Suppressor macrophage (primary cell): ENCODE results near the gene ZNF536.

Experiments
- DNase-seq, 4 experiments: peaks; one replicate each; pipeline ENCODE4 v3.0.0-alpha.2; 2020 to 2022
- total RNA-seq, 17 experiments: gene quantifications; one replicate each; lab custom pipeline; 2026; ENCODE audit warnings: mixed read lengths in 6 of 17, inconsistent platforms in 3 of 17; lab: John Stamatoyannopoulos, UW

Gene ZNF536
- total RNA-seq, result 0 to 4.1 (median 0) reads per million in 17 experiments

DNA sequence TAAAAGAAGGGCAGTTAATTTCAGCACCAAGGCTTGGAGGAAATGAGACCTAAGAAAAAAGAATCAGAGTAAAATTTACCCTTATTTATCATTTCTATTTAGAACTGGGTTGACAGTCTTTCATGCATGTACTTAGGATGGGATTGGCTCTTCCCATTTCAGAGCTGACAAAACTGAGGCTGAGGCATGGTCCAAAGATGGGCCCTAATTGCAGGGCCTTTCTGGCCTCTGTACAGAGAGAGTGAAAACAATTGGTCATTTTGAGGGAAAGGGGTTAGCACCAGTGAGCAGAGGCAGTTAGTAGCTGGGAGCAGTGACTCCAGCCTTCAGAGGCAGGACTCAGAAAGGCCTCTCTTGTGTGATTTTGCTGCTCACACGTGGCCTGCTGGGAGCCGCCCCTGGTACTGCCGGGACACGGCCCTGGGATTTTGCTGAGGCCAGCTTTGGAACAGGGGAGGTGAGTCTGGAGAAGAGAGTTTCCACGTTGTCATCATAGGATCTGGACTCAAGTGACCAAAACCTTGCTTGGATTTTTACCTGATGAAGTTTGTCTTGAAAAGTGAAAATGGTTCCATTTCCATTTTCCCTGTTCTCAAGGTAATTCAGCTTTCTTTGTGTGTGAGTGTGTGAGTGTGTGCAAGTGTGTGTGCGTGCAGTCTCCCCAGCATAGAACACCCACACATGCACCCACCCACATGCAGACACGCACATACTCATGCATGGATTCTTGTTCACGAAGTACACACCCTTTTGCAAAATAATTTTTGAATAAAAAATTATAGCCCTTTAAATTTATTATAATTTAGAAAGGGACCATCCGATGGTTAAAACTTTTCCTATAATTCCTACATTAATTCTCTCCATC is at the start of gene ZNF536:
ZNF536 (plus strand) TSS at position 425 of the 865 bp plus-strand sequence. CDS start 71,179 bp downstream, outside the sequence.
- DNase-seq, result no peak

DNA sequence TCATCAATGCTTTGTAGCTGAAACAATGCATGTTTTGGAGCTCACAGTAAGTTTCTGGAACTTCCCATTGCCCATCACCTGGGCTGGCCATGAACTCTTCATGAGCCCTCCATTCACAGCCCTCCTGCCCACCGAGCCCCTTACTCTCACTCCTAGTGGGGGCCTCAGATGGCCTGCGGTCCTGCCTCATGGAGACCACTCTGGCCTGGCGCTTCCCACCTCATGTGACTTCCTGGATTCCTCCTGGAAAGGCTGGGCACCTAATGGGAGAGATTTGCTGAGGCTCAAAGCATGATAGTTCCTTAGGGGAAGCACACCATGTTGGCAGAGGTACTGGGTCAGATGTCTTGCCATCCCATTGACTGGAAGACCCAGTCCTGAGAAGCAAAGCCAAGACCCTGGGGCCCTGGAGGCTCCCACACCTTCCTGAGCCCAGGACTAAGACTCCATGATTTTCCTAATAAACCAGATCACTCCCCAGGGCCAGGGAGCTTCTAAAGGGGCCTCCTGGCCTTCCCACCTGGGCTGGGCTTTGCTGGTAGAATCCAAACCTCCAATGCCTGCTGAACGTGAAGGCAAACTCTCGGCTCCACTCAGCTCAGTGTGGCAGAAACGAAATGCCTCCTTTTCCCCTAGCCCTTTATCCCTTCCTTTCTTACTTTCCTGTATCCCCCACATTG is 49.4 kb upstream of the ZNF536 start:
- no peak for DNase-seq

DNA sequence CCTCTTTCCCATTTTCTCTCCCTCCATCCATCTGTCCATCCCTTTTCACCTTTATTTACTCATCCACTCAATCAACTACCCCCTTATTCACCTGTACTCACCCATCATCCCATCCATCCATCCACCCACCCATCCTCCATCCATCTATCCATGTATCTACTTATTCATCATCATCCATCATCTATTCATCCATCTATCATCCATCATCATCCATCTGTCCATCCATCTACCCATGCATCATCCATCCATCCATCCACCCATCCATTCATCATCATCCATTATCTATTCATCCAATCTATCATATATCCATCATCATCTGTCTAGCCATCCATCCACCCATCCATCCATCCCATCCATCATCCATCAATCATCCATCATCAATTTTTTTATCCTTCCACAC is 48.3 kb upstream of the ZNF536 start:
- no peak for DNase-seq

DNA sequence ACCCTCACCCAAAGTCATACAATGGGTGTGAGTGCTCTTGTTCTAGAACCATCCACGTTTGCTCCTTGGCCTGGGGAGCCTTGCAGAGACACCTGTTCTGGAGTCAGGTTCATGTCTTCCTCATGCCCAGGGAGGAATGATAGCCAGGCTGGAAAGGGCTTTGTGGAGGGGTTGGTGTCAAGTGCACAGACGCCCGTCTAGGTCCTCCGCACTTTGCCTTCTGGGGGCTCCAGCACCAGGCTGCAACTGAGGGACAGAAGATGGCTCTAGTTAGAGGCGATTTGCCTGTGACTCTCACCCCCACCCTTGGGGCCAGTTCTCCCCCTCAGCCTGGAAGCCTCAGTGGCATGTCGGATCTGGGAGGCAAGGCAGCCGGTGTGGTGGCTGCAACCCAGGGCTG is 47.2 kb upstream of the ZNF536 start:
- DNase-seq, result no peak

DNA sequence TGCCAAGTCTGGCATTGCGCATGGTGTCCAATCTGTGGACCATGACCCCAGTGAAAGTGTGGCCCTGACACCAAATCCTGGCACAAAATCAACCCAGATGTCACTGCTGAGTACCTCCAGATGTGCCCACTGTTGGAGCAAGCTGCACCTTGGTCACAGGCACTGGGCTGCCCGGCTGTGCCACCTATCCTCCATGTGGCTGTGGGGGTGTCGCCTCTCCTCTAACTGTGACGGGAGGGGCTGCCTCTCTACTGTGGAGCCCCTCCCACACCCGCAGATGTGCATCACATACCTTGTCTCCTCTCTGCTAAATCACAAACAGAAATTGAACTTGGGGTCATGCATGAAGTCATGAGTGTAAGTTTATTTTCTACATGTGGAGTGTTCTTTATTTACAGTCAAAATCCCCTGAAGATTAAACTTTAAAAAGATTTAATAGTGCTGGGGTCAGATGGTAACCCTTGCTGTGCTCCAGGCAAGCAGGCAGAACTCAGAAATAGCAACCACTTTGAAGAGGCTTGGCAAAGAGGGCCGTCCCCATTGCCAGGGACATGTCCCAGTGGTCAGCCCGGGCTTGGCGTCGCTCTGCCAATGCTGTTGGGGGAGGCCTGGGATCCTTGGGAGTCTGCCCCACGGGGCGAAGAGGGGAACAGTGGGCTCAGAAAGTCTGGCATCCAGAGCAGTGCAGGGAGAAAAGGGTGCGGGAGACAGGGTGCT is 46.4 kb upstream of the ZNF536 start:
- DNase-seq, result no peak

DNA sequence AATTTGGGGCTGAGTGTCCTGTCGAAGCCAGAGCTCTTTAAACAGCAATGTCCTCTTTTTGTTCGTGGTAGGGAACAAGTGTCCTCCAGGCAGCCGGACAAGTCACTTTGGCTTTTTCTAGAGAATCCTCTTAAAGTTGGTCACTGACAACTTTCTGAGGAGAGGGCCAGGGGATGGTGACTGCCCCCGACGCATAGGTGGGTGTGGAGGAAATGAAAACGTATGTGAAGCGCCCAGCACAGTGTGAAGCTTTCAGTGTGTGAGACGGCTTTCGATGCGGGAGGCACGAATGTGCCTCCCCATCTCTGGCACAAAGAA is 45.8 kb upstream of the ZNF536 start:
- no peak for DNase-seq

DNA sequence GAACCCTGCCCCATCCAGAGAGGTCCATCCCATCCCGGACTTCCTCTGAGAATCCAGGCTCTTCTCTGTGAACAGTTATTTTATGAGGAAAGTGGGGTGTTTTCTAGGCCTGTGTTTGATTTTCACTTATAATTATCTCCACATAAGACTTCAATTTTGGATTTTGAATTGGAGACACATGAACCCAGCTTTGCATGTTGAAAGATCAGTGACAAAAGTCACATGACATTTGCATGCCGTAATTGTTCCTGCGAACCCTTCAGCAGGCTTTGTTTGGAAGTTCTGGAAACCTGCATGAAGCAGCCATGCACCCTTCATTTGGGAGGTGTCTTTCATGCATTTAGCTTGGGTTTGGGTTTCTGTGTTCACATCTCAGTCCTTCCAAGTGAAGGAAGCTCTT is 44.9 kb upstream of the ZNF536 start:
- DNase-seq, result no peak

DNA sequence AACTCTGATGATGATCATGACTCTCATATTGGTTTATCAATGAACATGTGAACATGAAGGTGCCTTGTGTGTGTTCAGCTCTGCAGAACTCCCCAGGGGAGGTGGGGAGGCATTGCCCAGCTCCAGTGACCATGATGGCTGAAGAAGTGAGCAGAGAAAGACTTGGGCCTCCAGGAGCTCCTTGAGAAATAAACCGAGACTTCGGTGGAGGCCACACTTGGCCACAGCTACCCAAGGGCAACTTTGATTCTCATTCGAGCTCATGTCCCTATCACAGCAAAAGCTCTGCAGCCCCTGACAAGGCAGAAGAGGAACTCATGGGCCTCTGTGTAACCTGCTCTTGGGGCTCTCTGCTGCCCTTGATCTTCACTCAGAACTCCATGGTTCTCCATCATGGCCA is 44.1 kb upstream of the ZNF536 start:
- DNase-seq, result no peak

DNA sequence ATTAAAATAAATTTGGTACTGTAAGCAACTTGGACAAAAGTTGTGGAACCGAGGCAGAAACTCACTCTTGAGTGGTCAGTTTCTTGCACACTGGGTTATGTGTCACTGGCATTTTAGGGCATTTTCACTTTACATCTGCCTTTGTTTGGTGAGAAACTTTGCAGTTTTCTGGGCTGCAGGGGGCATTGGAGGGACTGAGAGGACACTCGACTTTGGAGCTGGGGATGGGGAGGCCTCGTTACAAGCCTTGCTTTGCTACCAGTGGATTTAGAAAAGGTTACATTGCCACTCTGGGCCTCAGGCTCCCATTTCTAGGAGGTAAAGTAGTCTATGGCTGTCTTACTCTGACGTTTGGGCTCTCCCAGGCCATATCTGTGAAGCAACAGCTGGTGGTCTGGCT is 41.9 kb upstream of the ZNF536 start:
- DNase-seq, result no peak

DNA sequence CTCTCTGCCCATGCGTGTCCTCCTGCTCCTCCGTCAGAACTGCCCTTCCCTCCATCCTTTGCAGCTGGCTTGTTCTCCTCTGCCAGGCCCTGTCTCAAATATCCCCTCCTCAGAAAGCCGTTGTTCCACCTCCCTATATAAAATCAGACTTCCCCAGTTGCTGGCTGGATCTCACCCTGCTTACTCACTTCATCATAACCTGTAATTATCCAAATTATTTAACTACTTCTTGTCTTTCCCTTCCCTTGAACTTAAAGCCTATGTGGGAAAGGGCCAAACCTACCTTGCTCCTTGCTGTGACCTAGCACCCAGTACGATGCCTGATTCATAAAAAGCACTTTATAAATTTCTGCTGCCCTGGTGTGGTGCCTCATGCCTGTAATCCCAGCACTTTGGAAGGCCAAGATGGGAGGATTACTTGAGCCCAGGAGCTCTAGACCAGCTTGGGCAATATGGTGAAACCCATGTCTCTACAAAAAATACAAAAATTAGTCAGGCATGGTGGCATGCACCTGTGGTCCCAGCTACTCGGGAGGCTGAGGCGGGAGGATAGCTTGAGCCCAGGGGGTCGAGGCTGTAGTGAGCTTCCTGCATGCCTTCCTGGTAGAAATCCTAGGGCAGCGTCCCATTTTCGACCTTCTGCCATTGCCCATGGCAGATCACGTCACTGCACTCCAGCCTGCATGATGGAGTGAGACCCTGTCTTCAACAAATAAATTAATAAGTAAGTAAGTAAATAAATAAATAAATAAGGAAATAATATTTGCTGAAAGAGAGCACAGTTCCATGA is 39.5 kb upstream of the ZNF536 start:
- DNase-seq, result no peak

DNA sequence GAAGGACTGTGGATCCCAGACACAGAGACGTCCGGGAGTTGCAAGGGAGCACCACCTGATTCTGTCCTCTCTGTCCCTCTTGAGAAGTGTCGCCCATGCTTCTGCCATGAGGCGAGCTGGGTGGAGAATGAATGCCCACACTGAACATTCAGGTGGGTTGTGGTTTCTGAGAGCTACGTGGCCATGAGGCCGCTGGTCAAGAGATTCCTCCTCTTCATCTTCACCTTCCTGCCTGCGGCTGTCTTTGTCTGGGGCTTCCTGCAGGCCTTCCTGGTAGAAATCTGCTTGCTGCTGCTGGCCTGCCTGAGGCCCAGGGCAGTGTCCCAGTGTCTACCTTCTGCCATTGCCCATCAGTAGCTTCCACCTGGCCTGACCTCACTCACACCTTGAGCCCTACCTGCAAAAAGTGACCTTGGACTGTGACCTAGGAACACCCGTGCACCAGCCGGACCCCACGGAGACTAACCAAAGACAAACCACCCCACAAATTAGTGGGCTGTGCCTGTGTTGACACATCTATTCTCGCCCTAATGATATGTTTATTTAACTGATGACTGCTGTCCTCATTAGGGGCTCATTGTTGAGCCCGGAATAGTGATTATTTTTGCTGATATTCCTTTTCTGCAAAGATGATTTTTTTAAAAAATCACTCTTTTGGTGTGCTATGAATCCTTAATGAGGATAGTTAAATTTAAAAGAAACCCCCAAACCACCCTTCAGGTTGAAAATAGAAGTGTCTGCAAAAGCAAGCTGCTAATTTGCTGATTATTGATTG is 38.7 kb upstream of the ZNF536 start:
- no peak for DNase-seq

DNA sequence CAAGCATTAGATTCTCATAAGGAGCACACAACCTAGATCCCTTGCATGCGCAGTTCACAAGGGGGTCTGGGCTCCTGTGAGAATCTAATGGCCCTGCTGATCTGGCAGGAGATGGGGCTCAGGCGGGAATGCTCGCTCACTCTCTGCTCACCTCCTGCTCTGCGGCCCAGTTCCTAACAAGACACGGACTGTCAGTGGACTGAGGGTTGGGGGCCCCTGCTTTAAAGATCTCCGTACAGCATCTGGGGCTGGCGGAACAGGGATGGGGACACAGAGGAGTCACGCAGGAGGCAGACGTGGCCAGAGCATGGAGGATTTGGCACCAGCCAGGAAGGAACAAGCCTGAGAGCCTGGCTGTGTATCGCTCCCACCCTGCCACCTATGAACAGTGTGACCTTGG is 37.3 kb upstream of the ZNF536 start:
- DNase-seq, result no peak

DNA sequence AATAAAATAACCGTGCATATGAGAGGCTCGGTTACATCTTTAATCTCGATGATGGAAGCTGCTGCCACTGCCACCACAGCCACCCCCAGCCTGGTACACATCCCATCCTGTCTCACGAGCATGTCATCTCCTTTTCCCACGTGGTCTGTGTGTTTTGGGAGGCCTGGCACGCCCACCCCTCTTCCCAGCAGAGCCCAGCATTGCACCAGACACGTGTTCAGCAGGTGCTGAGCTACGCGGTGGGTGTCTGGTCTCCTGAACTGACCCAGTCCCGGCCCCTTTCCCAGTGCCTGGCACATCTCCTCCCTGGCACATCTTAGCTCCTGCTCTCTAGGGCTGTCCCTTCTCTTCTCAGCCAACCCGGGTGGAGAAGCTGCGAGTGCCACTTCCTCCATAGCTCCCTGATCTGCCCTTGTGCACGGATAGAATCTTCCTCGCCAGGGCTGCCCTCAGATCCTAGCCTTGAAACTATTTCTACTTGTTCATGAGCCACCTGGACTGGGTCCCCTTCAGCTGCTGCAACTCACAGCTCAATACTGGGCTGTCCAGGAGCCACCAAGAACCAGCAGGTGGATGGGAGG is 36.8 kb upstream of the ZNF536 start:
- no peak for DNase-seq

DNA sequence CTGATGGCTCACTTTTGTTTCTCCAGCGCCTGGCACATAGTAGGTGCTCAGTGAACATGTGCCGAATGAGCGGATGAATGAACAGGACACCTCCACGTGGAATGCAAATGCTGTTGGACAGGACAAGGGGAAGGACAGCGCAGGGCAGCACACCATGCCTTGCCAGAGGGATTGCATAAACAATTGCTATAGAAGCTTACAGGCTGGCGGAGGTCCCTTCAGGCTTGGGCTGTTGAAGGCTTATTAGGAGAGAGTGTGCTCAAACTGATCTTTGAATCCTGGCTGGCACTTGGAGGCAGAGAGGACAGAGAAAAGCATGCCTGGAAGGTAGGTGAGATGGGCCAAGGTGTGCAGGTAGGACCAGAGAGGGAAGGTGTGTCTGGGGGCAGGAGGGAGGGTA is 35.9 kb upstream of the ZNF536 start:
- DNase-seq, result no peak

DNA sequence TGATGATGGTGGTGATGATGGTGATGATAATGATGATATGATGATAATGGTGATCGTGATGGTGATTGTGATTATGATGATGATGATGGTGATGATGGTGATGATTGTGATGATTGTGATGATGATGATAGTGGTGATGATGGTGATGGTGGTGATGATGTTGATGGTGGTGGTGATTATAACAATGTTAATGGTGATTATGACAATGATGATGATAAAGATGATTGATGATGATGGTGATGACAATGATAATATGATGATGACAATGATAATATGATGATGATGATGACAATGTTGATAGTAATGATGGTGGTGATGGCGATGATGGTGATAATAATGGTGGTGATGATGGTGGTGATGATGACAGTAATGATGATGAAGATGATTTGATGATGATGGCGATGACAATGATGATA is 34.1 kb upstream of the ZNF536 start:
- no peak for DNase-seq

DNA sequence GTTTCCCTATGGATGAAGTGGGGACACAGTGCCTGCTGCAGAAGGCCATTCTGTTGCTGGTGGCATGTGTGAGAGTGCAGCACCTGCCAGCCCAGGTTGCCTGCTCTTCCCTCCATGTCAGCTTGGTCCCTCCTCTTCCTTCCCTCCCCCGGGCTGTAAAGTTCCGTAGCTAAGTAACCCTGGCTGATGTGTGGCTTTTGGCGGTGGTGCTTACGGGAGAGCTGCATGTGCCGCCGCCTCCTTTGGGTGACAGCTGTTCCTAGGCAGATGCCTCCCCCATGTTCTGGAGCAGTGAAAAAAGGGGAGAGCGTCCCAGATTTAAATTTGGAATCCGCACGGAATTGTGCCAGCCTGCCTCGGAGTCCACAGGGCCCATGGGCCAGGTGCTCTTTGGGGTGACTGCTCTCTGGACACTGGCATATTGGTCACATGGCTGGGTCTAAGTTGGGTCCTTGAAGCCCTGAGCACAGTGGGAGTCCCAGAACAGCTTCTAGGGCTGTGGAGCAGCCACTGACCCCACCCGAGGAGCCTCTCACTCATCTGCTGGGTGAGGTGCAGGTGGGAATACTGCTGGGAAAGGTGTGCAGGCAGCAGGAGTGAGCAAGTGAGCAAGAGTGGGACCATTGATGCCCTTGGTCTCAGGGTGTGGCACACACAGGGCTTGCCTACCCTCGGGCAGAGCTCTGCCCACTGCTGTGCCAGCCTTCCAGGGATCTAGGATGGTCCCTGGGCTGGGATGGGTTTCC is 33.1 kb upstream of the ZNF536 start:
- DNase-seq, result no peak

DNA sequence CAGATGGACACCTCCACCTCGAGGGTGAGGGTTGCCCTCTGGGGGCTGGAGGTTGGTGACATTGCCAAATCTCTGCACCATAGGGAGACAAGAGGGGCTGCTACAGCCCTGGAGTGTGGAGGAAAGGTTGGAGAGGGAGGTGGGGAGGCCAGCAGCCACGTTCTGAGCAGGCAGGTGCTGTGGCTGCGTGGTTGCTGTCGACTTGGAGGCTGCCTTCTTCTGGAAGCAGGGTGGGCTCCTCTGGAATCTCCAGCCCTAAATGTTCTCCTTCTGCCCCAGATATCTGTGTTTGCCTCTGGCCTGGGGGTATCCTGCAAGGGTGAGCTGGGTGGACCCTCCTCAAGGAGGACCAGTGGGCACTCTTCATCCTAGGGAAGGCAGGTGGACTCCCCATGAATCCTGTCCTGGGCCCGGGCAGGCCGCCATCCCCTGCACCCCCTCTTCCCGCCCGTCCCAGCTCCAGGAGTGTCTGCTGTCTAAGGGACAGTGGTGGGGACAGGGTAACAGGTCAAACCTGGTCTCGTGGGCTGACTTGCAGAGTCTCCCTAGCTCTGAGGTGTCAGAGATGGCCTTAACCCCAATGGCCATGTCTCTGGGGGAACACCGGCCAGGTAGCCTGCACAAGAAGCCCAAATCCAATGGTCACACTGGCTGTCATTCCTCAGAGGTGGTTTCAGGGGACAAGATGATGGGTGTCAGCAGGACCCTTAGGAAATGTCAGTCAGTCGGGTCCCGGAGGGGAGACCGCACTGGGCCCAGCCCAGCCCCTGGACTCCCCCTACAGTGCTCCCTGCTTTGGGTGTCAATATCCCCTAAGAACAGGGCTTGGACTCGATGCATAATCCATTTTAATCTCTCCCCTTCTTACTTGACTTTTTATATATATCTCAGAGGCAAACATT is 32.3 kb upstream of the ZNF536 start:
- DNase-seq, result no peak

DNA sequence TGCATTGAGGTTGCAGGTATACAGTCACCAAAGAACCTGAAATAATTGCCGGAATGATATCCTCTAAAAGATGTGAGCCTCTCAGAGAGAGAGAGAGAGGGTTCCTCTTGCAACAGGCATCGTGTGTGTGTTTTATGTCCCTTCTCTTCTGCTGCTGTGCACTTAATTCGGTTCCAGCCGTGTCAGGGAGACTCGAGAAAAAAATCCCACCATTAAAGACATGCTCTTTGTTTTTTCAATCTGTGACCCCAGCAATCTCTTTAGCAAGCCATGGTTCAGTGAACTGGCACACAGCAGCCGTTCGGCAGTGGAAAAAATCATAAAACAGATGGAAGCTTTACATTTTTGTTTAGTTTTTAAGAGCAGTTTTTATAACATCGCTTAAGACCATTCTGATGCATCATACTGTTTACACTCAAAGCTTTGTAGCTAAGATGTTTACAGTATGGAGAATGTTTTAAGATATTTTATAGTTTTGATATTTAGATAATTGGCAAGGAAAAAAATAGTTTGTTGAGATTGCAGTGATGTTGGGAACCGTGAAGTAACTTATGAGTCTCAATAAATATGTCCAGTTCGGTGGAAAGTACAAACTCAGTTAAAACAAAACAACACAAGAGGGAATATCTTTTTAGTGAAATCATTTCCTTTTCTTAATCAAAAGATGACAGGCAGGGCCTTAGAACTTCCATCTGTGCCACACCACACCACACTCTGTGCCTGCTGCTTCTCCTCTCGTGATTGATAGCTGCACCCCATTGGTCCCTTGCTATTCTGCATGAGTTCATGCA is 31.2 kb upstream of the ZNF536 start:
- no peak for DNase-seq
